H1 (cell line): Measurements from ENCODE around the gene DCAF15. TPM values are rescaled to one million over a fixed set of nuclear protein-coding genes. Genes with fewer than 3 reads are reported as not detected.

Experiments used
- EGR1 ChIP-seq: IDR thresholded peaks from 2 replicates; pipeline ENCODE4 v1.6.1; 2011; ENCODE audit warnings: low read depth, low read length, borderline replicate concordance
- EP300 ChIP-seq, 2 experiments: IDR thresholded peaks; 1 replicate in 1 of 2; 2 replicates in 1 of 2; pipeline ENCODE4 v1.6.1; 2011 to 2012; ENCODE audit warnings: low read depth in 2 of 2, low read length in 2 of 2, mild to moderate bottlenecking in 2 of 2, borderline replicate concordance in 1 of 2, inconsistent platforms in 1 of 2, moderate library complexity in 1 of 2
- FOSL1 ChIP-seq: IDR thresholded peaks from 2 replicates; pipeline ENCODE4 v1.6.1; 2011; ENCODE audit warnings: mild to moderate bottlenecking, low read depth, low read length, moderate library complexity; ENCODE audit not compliant: insufficient read depth
- POU5F1 ChIP-seq: IDR thresholded peaks from 2 replicates; pipeline ENCODE4 v1.6.1; 2011; ENCODE audit warnings: low read depth, mild to moderate bottlenecking, low read length, moderate library complexity
- RNF2 ChIP-seq: fragments of 200-900, 300-1000 bp; sonication (generic); IDR thresholded peaks from 2 replicates; pipeline ENCODE4 v1.7.1; 2016; ENCODE audit warnings: borderline replicate concordance, low read depth, mild to moderate bottlenecking, antibody characterized with exemption, low read length; ENCODE audit not compliant: poor library complexity, severe bottlenecking; ENCODE audit errors: missing control alignments
- SP1 ChIP-seq: IDR thresholded peaks from 2 replicates; pipeline ENCODE4 v1.6.1; 2011; ENCODE audit warnings: low read depth, low read length
- SP2 ChIP-seq: IDR thresholded peaks from 2 replicates; pipeline ENCODE4 v1.6.1; 2012; ENCODE audit warnings: mild to moderate bottlenecking, low read length, inconsistent platforms
- SP4 ChIP-seq: IDR thresholded peaks from 2 replicates; pipeline ENCODE4 v1.6.1; 2012; ENCODE audit warnings: low read length, inconsistent platforms
- TAF7 ChIP-seq: optimal IDR thresholded peaks from 2 replicates; pipeline ENCODE3; 2011; ENCODE audit warnings: low read depth, mild to moderate bottlenecking, inconsistent platforms, low read length, moderate library complexity, borderline replicate concordance
- TBP ChIP-seq: IDR thresholded peaks from 2 replicates; pipeline ENCODE4 v1.6.1; 2011; ENCODE audit warnings: low read depth, low read length, improper control_type of control experiment
- polyA plus RNA-seq, 7 experiments: library from polyadenylated mRNA; depleted of rRNA in 3 of 7; stranded (reverse) in 5 of 7; unstranded in 2 of 7; fragments of >200 nt in 5 of 7; fragments of 200-250 nt in 2 of 7; gene quantifications; 1 replicate in 5 of 7; 2 replicates in 1 of 7; 4 replicates in 1 of 7; pipeline versions ENCODE4 v1.2.1 to v1.2.3, GENCODE V29; 2011 to 2013; ENCODE audit warnings: missing spikeins in 2 of 7, mixed read lengths in 2 of 7
- total RNA-seq: library from RNA; stranded (reverse); fragmentation: NEBNext Ultra II Directional; extraction: Animal tissue kit (Norgen Biotek cat#: 25700); gene quantifications from 2 replicates; pipeline ENCODE4 v1.2.1, GENCODE V29; 2021
- TF ChIP-seq, protein P1 (sequence below): IDR thresholded peaks from 2 replicates; pipeline ENCODE4 v1.6.1; 2012; ENCODE audit warnings: inconsistent platforms
- TF ChIP-seq, protein P2 (sequence below): IDR thresholded peaks from 2 replicates; pipeline ENCODE4 v1.6.1; 2012; ENCODE audit warnings: inconsistent platforms

DCAF15 gene
- total and polyA plus RNA-seq, 2 of the 8 experiments (the other 6 are each of a cell fraction or from before 2014, with no cell fraction given): 68.7 to 80.8 TPM

GRCh38 chr19:13905634-13906520 lies 46.4 kb upstream of the DCAF15 start, which contains the start of the genes BRME1 and CC2D1A (continued):
- peak; percentile 38; the same call in 1 of the 2 replicates for TF ChIP-seq TBP
- TF ChIP-seq TAF7: no peak
- TF ChIP-seq POU5F1: no peak
- TF ChIP-seq EP300 (IDR thresholded peaks at IDR 0.05; ENCODE audit: borderline replicate concordance in 1 of 2, low read depth in 2 of 2, low read length in 2 of 2): no peak
- peak; percentile 87; the same call in 1 of the 2 replicates for TF ChIP-seq SP4
- TF ChIP-seq SP1: no peak
- TF ChIP-seq, protein P1, sequence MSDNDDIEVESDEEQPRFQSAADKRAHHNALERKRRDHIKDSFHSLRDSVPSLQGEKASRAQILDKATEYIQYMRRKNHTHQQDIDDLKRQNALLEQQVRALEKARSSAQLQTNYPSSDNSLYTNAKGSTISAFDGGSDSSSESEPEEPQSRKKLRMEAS: peak; percentile 97
- peak; percentile 57; the same call in 1 of the 2 replicates for TF ChIP-seq EGR1
- no peak for TF ChIP-seq RNF2
- TF ChIP-seq SP2: no peak
- TF ChIP-seq, protein P2, sequence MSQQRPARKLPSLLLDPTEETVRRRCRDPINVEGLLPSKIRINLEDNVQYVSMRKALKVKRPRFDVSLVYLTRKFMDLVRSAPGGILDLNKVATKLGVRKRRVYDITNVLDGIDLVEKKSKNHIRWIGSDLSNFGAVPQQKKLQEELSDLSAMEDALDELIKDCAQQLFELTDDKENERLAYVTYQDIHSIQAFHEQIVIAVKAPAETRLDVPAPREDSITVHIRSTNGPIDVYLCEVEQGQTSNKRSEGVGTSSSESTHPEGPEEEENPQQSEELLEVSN: peak; percentile 100
- TF ChIP-seq FOSL1: no peak
- TF ChIP-seq, all 59 proteins: peak for 22
